A673 (cell line): ENCODE data around the gene LILRA2. TPM values are rescaled to one million over a fixed set of nuclear protein-coding genes. Genes with fewer than 3 reads are reported as not detected.

Source experiments
- BruUV-seq: library from RNA; stranded (reverse); fragments of 400-500 nt; replicated peaks from 2 replicates; lab custom pipeline; 2021; lab: Mats Ljungman, UMichigan
- CTCF ChIA-PET: fragments of 300-600 bp; sonication (Branson Sonifier 250); formaldehyde crosslinking; loops from one replicate; lab custom pipeline; 2022; ENCODE audit warnings: antibody characterized with exemption; lab: Charles Lee
- POLR2A ChIA-PET: fragments of 300-600 bp; sonication (Branson Sonifier 250); formaldehyde crosslinking; loops from one replicate; lab custom pipeline; 2022; ENCODE audit warnings: antibody characterized with exemption; ENCODE audit not compliant: low non-redundant PET; lab: Charles Lee
- DNase-seq: peaks from one replicate; pipeline ENCODE4 v3.0.0-alpha.2; 2015; ENCODE audit warnings: low spot score
- H3K27ac ChIP-seq: fragments of 200-600 bp; sonication (generic); 2 replicates; pipeline ENCODE4 v1.5.1; 2016; ENCODE audit warnings: mixed run types, low read depth, mild to moderate bottlenecking, mixed read lengths, antibody characterized with exemption, low read length; ENCODE audit not compliant: poor library complexity, severe bottlenecking
- H3K27me3 ChIP-seq: fragments of 200-600 bp; sonication (generic); replicated peaks from 2 replicates; pipeline ENCODE4 v1.6.1; 2017; ENCODE audit warnings: mixed run types, low read depth, mild to moderate bottlenecking, mixed read lengths, antibody characterized with exemption, low read length; ENCODE audit not compliant: insufficient read depth, poor library complexity
- H3K36me3 ChIP-seq: fragments of 200-600 bp; sonication (generic); 2 replicates; pipeline ENCODE4 v1.6.1; 2016; ENCODE audit warnings: mixed run types, mild to moderate bottlenecking, mixed read lengths, antibody characterized with exemption, low read length; ENCODE audit not compliant: insufficient read depth, poor library complexity, severe bottlenecking
- H3K4me1 ChIP-seq: fragments of 200-600 bp; sonication (generic); 2 replicates; pipeline ENCODE4 v1.6.1; 2017; ENCODE audit warnings: mixed run types, mild to moderate bottlenecking, mixed read lengths, antibody characterized with exemption, low read length; ENCODE audit not compliant: insufficient read depth, poor library complexity, severe bottlenecking
- H3K4me3 ChIP-seq: fragments of 200-600 bp; sonication (generic); 2 replicates; pipeline ENCODE4 v1.5.1; 2016; ENCODE audit warnings: low read depth, mixed run types, mild to moderate bottlenecking, mixed read lengths, low read length; ENCODE audit not compliant: poor library complexity, severe bottlenecking
- H3K9me3 ChIP-seq: fragments of 200-600 bp; sonication (generic); 2 replicates; pipeline ENCODE4 v1.6.1; 2016; ENCODE audit warnings: mixed run types, low read depth, mild to moderate bottlenecking, mixed read lengths, antibody characterized with exemption, low read length; ENCODE audit not compliant: poor library complexity, severe bottlenecking
- EZH2 ChIP-seq: fragments of 200-600 bp; sonication (generic); IDR thresholded peaks from 2 replicates; pipeline ENCODE4 v1.6.1; 2017; ENCODE audit warnings: borderline replicate concordance, low read depth, mild to moderate bottlenecking, mixed read lengths, antibody characterized with exemption, low read length; ENCODE audit not compliant: poor library complexity, severe bottlenecking
- intact Hi-C: fragments of 100-400 bp; cut with micrococcal nuclease; formaldehyde crosslinking; loops from one replicate; pipeline ENCODE4 v1.10.0; 2022; ENCODE audit not compliant: unreplicated experiment
- total RNA-seq: library from RNA; stranded (reverse); gene quantifications from 2 replicates; pipeline ENCODE4 v1.2.3, GENCODE V29; 2021
- TF ChIP-seq, protein P1 (sequence below): fragments of 300-800, 200-600 bp; sonication (generic); conservative IDR thresholded peaks from 2 replicates; pipeline ENCODE4 v1.5.1; 2017; ENCODE audit warnings: low read depth, mild to moderate bottlenecking, antibody characterized with exemption, low read length, moderate library complexity, mixed read lengths

LILRA2 gene
- total RNA-seq, 1 experiment from 2014 or later: not detected

DNA sequence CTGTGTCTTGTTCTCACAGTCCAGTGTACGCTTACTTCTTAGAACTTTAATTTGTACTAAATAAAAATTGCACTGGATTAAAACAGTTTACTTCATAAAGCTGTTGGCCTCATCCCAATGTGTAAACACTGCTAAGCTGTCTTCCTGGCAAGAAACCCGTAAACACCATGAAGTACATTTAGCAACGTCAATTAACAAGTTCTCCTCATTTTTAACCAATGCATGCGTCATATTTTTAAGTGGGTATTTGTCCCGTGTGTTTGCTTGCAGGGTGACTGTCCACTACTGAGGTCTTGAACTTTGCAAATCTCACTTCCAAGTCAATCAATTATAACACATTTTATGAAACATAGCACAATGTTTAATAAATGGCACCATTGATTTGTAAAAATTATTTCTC lies 42.7 kb upstream of the LILRA2 start:
- intact Hi-C loops: no loop called here
- no TSS peak for BruUV-seq
- TF ChIP-seq, protein P1, sequence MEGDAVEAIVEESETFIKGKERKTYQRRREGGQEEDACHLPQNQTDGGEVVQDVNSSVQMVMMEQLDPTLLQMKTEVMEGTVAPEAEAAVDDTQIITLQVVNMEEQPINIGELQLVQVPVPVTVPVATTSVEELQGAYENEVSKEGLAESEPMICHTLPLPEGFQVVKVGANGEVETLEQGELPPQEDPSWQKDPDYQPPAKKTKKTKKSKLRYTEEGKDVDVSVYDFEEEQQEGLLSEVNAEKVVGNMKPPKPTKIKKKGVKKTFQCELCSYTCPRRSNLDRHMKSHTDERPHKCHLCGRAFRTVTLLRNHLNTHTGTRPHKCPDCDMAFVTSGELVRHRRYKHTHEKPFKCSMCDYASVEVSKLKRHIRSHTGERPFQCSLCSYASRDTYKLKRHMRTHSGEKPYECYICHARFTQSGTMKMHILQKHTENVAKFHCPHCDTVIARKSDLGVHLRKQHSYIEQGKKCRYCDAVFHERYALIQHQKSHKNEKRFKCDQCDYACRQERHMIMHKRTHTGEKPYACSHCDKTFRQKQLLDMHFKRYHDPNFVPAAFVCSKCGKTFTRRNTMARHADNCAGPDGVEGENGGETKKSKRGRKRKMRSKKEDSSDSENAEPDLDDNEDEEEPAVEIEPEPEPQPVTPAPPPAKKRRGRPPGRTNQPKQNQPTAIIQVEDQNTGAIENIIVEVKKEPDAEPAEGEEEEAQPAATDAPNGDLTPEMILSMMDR: no peak
- no peak for TF ChIP-seq EZH2
- CTCF ChIA-PET: no interaction called here
- H3K9me3 ChIP-seq: no peaks in the 10 kb centered on the region
- H3K4me3 ChIP-seq: no peak overlapping the region
- H3K4me1 ChIP-seq: no peaks in the 10 kb centered on the region
- DNase-seq: no peak
- H3K27me3 ChIP-seq: peaks cover 79% of the 10 kb centered on the region
- no peaks in the 10 kb centered on the region for H3K36me3 ChIP-seq
- POLR2A ChIA-PET: no interaction called here
- H3K27ac ChIP-seq: no peak overlapping the region

DNA sequence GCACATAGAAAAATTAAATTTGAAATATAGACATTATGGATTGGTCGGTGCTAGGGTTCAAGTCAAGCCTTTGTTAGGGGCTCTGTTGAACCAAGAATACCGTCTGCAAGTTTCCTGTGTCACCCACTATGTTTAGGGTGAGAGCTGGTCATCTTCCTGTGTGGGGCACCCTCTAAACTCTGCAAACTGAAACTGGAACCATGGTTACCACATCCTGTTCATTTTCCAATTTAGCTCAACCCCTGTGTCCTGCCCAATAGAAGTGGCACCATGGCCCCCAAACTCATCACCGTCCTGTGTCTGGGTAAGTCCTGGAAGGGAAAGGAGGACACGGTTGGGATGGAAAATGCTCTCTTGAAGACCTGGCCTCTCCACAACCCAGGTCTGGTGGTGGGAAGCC lies 41.1 kb upstream of the LILRA2 start:
- Histone ChIP-seq H3K4me3 (no peak overlapping the region), H3K9me3 (no peaks in the 10 kb centered on the region), H3K4me1 (no peaks in the 10 kb centered on the region), H3K27me3 (peaks cover 86% of the 10 kb centered on the region), H3K27ac (no peak overlapping the region), H3K36me3 (no peaks in the 10 kb centered on the region)
- ChIA-PET CTCF (no interaction called here), POLR2A (no interaction called here)
- no TSS peak for BruUV-seq
- intact Hi-C loops: no loop called here
- DNase-seq: no peak
- TF ChIP-seq, protein P1: no peak
- no peak for TF ChIP-seq EZH2

DNA sequence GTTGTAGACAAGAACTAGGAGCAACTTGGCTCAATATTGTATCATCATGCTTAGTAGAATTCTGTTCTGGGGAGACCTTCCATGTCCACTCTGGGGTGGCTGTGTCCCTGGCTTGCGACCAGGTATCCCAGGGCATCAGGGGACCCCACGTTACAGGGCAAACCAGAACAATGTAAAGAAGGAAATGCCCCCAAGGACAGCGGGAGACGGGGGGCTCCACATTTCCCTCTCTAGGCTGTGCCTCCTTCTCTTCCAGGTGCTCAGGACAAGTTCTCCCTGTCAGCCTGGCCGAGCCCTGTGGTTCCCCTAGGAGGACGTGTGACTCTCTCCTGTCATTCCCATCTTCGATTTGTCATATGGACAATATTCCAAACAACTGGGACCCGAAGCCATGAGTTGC lies 40.1 kb upstream of the LILRA2 start:
- TF ChIP-seq, protein P1: no peak
- TF ChIP-seq EZH2: no peak
- H3K27me3 ChIP-seq: peaks cover 86% of the 10 kb centered on the region
- no peak overlapping the region for H3K27ac ChIP-seq
- no peaks in the 10 kb centered on the region for H3K9me3 ChIP-seq
- intact Hi-C loops: no loop called here
- H3K4me3 ChIP-seq: no peak overlapping the region
- no TSS peak for BruUV-seq
- CTCF ChIA-PET: no interaction called here
- no peak for DNase-seq
- POLR2A ChIA-PET: no interaction called here
- no peaks in the 10 kb centered on the region for H3K36me3 ChIP-seq
- no peaks in the 10 kb centered on the region for H3K4me1 ChIP-seq
